ENCODE measurements around the gene ZCCHC2. TPM values are rescaled to one million over a fixed set of nuclear protein-coding genes. Genes with fewer than 3 reads are reported as not detected.
A peak's percentile ranks its signal among the peaks of the same experiment; 100 is the strongest.

ZCCHC2 gene
- total RNA-seq, 4 donors from 2014 or later: 17.6 to 36.6 (median 22.4) TPM

GRCh38 chr18:62584241-62585120 is 61.7 kb downstream of the ZCCHC2 start:
- DNase-seq: peak; percentile 88
- intact Hi-C loops (cut with DNase I; ENCODE audit: low total_unique reads): loop anchor here (2.0 to 10.0 kb wide), 3 partner anchors 130 to 398 kb away; partner anchors contain the start of gene PHLPP1
- WGBS, 2 donors (ENCODE audit: low coverage in 1 of 2): 28 to 42% methylated on average over 7 to 23 of the region's 23 CpGs
- peak overlapping the region; percentile 3 to 45 (median 14) for H3K27ac ChIP-seq
- TF ChIP-seq CTCF (IDR thresholded peaks at IDR 0.05) (peak; percentile 97 to 100 (median 98)), POLR2A (IDR thresholded peaks at IDR 0.05) (no peak)
- in situ Hi-C loops (cut with MboI; ENCODE audit: low pct_ligation_motif_present in 1 of 4, low pct_unique_long_range_greater_than_20kb in 1 of 4, low sequenced_read_pairs in 3 of 4): loop anchor here in 2 of 4 donors (10.0 to 25.0 kb wide), 3 partner anchors 147 to 403 kb away; no protein-coding TSS in a partner anchor
- no peaks in the 10 kb centered on the region for H3K9me3 ChIP-seq
- H3K36me3 ChIP-seq: no peaks in the 10 kb centered on the region
- H3K27me3 ChIP-seq: no peaks in the 10 kb centered on the region
- no peak overlapping the region for H3K4me3 ChIP-seq
- H3K4me1 ChIP-seq: peaks cover 4 to 22% (median 5%) of the 10 kb centered on the region in 4 donors

- Histone ChIP-seq H3K4me1 (peaks cover 4 to 21% (median 4%) of the 10 kb centered on the region in 4 donors), H3K9me3 (no peaks in the 10 kb centered on the region), H3K36me3 (no peaks in the 10 kb centered on the region), H3K4me3 (peak overlapping the region in 1 of 4 donors; percentile 23), H3K27me3 (no peaks in the 10 kb centered on the region), H3K27ac (no peak overlapping the region)
- intact Hi-C loops (cut with DNase I; ENCODE audit: low total_unique reads) (loop anchor here (2.0 to 10.0 kb wide), 3 partner anchors 129 to 397 kb away; partner anchors contain the start of gene PHLPP1), in situ Hi-C loops (cut with MboI; ENCODE audit: low pct_ligation_motif_present in 1 of 4, low pct_unique_long_range_greater_than_20kb in 1 of 4, low sequenced_read_pairs in 3 of 4) (loop anchor here in 2 of 4 donors (10.0 to 25.0 kb wide), 3 partner anchors 148 to 402 kb away; no protein-coding TSS in a partner anchor)
- no peak for DNase-seq
- TF ChIP-seq CTCF (IDR thresholded peaks at IDR 0.05): no peak
- TF ChIP-seq POLR2AphosphoS5 (IDR thresholded peaks at IDR 0.05): no peak
- 53 to 76% methylated on average over 9 to 16 of the region's 16 CpGs for WGBS, 2 donors (ENCODE audit: low coverage in 1 of 2)
Observed at GRCh38 chr18:62585274-62586150, 62.7 kb downstream of the ZCCHC2 start.

GRCh38 chr18:62586151-62586774 is 63.4 kb downstream of the ZCCHC2 start:
- 18 to 56% methylated on average over 6 to 14 of the region's 14 CpGs for WGBS, 2 donors (ENCODE audit: low coverage in 1 of 2)
- TF ChIP-seq CTCF (IDR thresholded peaks at IDR 0.05) (peak; percentile 72 to 85 (median 78)), POLR2AphosphoS5 (IDR thresholded peaks at IDR 0.05) (no peak)

More at GRCh38 chr18:62586151-62586774, 63.4 kb downstream of the ZCCHC2 start:
- intact Hi-C loops (cut with DNase I; ENCODE audit: low total_unique reads): loop anchor here (5.0 to 10.0 kb wide), 2 partner anchors 129 to 396 kb away; partner anchors contain the start of gene PHLPP1
- DNase-seq: peak; percentile 67
- Histone ChIP-seq H3K36me3 (no peaks in the 10 kb centered on the region), H3K9me3 (no peaks in the 10 kb centered on the region), H3K27me3 (no peaks in the 10 kb centered on the region), H3K27ac (no peak overlapping the region), H3K4me1 (peaks cover 4 to 21% (median 4%) of the 10 kb centered on the region in 4 donors), H3K4me3 (peak overlapping the region in 1 of 4 donors; percentile 23)
- in situ Hi-C loops (cut with MboI; ENCODE audit: low pct_ligation_motif_present in 1 of 4, low pct_unique_long_range_greater_than_20kb in 1 of 4, low sequenced_read_pairs in 3 of 4): loop anchor here in 2 of 4 donors (10.0 to 25.0 kb wide), 3 partner anchors 149 to 401 kb away; no protein-coding TSS in a partner anchor

Data from transverse colon (tissue), 4 donors.